GM21529 (cell line): Measurements from ENCODE around the gene TDRD7.
"Not testable (repeated sequence)": the region's sequence is repeated elsewhere in the genome, so short reads cannot be mapped to it uniquely, and the experiment has no call there.

Experiments used
- ATAC-seq: cut with Tn5 transposase; IDR thresholded peaks from one replicate; pipeline ENCODE4 v1.9.1; 2021; ENCODE audit not compliant: unreplicated experiment

TDRD7 gene

GRCh38 chr9:97473717-97474116 is 61.8 kb downstream of the TDRD7 start:
- ATAC-seq: no peak

GRCh38 chr9:97474372-97474925 is 62.6 kb downstream of the TDRD7 start:
- ATAC-seq: no peak

GRCh38 chr9:97475059-97475458 is 63.2 kb downstream of the TDRD7 start:
- no peak for ATAC-seq

GRCh38 chr9:97478301-97478981 is 66.5 kb downstream of the TDRD7 start:
- ATAC-seq: no peak

GRCh38 chr9:97479496-97480159 is 67.7 kb downstream of the TDRD7 start:
- ATAC-seq: no peak

GRCh38 chr9:97480174-97480573 is 68.3 kb downstream of the TDRD7 start:
- ATAC-seq: no peak

GRCh38 chr9:97480749-97481148 is 68.9 kb downstream of the TDRD7 start:
- ATAC-seq: no peak

- no peak for ATAC-seq
Observed at GRCh38 chr9:97484134-97484533, 72.2 kb downstream of the TDRD7 start.

- ATAC-seq: no peak
Observed at GRCh38 chr9:97487107-97487506, 75.2 kb downstream of the TDRD7 start.

- no peak for ATAC-seq
Observed at GRCh38 chr9:97487861-97488260, 76.0 kb downstream of the TDRD7 start.

- ATAC-seq: no peak
Observed at GRCh38 chr9:97491216-97491999, 79.5 kb downstream of the TDRD7 start.

GRCh38 chr9:97497558-97498375 is 85.9 kb downstream of the TDRD7 start:
- ATAC-seq: not testable (repeated sequence)

- ATAC-seq: not testable (repeated sequence)
Observed at GRCh38 chr9:97498846-97499245, 87.0 kb downstream of the TDRD7 start.

GRCh38 chr9:97500263-97500662 is 88.4 kb downstream of the TDRD7 start:
- ATAC-seq: no peak

- no peak for ATAC-seq
Observed at GRCh38 chr9:97500765-97501176, 88.9 kb downstream of the TDRD7 start.

GRCh38 chr9:97501177-97501971 is 89.5 kb downstream of the TDRD7 start, which contains the start of gene TMOD1:
Gene TMOD1, plus strand, starts transcription at chr9:97501666. Its CDS starts 22,523 bp downstream, at chr9:97524189.
- peak; percentile 66 for ATAC-seq

- ATAC-seq: peak; percentile 40
Observed at GRCh38 chr9:97501972-97502221, 90.0 kb downstream of the TDRD7 start.

GRCh38 chr9:97502222-97502983 is 90.5 kb downstream of the TDRD7 start:
- peak; percentile 28 for ATAC-seq
